Sigmoid colon (tissue), 7 donors: Measurements from ENCODE around the gene IL17RE. TPM values are rescaled to one million over a fixed set of nuclear protein-coding genes. Genes with fewer than 3 reads are reported as not detected.

Experiments used
- DNase-seq: peaks from one replicate; pipeline ENCODE4 v3.0.0-alpha.2; 2019
- H3K27ac ChIP-seq, 4 donors: fragments of 200-600 bp; sonication (generic); one replicate each; pipeline ENCODE4 v1.5.1; 2016 to 2019; ENCODE audit warnings: mild to moderate bottlenecking in 1 of 4
- H3K27me3 ChIP-seq, 3 donors: fragments of 200-600 bp; sonication (generic); one replicate each; pipeline ENCODE4 v1.5.1; 2019; ENCODE audit warnings: mild to moderate bottlenecking in 1 of 3
- H3K36me3 ChIP-seq, 4 donors: fragments of 200-600 bp; sonication (generic); one replicate each; pipeline ENCODE4 v1.5.1; 2016 to 2019
- H3K4me1 ChIP-seq, 4 donors: fragments of 200-600 bp; sonication (generic); one replicate each; pipeline ENCODE4 v1.5.1; 2017 to 2019
- H3K4me3 ChIP-seq, 4 donors: fragments of 200-600 bp; sonication (generic); one replicate each; pipeline ENCODE4 v1.5.1; 2017 to 2019; ENCODE audit warnings: mild to moderate bottlenecking in 2 of 4, moderate library complexity in 1 of 4
- H3K9me3 ChIP-seq, 4 donors: fragments of 200-600 bp in 3 of 4; sonication (generic) in 3 of 4; one replicate each; pipeline versions ENCODE4 v1.5.1 to v1.6.1; 2013 to 2019
- CTCF ChIP-seq, 4 experiments: fragments of 450-650 bp in 3 of 4; fragments of 200-600 bp in 1 of 4; IDR thresholded peaks; one replicate each; pipeline ENCODE4 v1.5.1; 2016 to 2019; ENCODE audit warnings: antibody characterized with exemption in 4 of 4, mild to moderate bottlenecking in 3 of 4, moderate library complexity in 2 of 4
- EP300 ChIP-seq, 4 donors: sonication (generic); formaldehyde crosslinking; IDR thresholded peaks; one replicate each; pipeline ENCODE4 v1.6.1; 2017; ENCODE audit warnings: antibody characterized with exemption in 4 of 4
- POLR2A ChIP-seq, 2 donors: fragments of 450-650 bp; IDR thresholded peaks; one replicate each; pipeline ENCODE4 v1.6.1; 2016; ENCODE audit warnings: antibody characterized with exemption in 2 of 2, mild to moderate bottlenecking in 2 of 2, moderate library complexity in 2 of 2
- POLR2AphosphoS5 ChIP-seq, 4 donors: sonication (generic); formaldehyde crosslinking; IDR thresholded peaks; one replicate each; pipeline ENCODE4 v1.6.1; 2017; ENCODE audit warnings: antibody characterized with exemption in 4 of 4
- WGBS, 2 donors: extraction: QIAGEN DNeasy Blood & Tissue Kit; methylation state at CpG; one replicate each; pipeline ENCODE4 v1.1.7; 2013; 5-methylcytosine and 5-hydroxymethylcytosine counted together
- intact Hi-C: fragments of 100-400 bp; cut with DNase I; formaldehyde crosslinking; loops from one replicate; pipeline ENCODE4 v1.15.1; 2023
- polyA plus RNA-seq, 3 donors: library from polyadenylated mRNA; stranded (reverse); fragments of 200-250 nt; gene quantifications; one replicate each; pipeline ENCODE4 v1.2.3, GENCODE V29; 2013
- total RNA-seq, 4 donors: library from RNA; depleted of rRNA; stranded (reverse); fragments of >200 nt; gene quantifications; one replicate each; pipeline ENCODE4 v1.1.0, GENCODE V29; 2016
- donor health status: healthy with polysubstance abuse.
- donor health status: Bipolar disorder and iron deficiency.
- donor health status: healthy.

IL17RE gene
- total and polyA plus RNA-seq, 7 donors, result 0.68 to 46.3 (median 2.5) TPM

DNA sequence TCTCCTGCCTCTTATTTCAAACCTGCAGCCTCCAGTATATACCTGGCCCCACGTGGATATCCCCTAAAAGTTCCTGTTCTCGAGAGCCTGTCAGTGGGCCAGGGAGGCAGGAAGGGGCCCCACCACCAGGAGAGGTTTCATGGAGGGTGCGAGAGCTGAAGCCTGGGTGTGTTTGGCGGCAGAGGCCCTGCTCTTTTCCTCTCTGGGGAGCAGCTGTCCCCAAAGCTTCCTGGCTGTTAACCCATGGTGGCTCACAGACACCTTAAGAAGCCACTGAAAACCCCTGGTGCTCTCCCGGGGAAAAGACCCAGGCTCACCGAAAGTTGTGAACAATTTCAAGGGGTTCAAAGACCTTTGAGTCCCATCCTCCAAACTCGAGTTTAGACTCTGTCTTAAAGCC is 48.5 kb downstream of the IL17RE start:
- 26 to 54% methylated on average over 7 of the region's 7 CpGs for WGBS, 2 donors
- H3K4me1 ChIP-seq, result peaks cover 0 to 38% (median 28%) of the 10 kb centered on the region in 4 donors
- DNase-seq, result no peak

DNA sequence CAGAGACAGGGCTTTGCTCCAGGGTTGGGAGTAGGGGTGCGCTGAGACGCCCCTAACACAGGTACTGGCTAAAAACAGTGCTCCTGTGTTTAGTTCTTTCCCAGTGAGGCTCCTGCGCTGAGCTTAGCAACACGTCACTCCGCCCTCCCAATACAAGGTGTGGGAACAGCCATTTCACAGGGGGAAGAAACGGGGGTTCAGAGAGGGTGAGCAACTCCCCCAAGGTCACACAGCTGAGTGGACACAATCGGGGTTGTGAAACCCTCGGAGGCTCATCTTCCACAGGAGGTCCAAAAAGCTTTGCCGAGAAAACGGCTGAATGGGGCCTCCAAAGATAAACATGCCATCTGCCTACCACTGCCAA is 48.9 kb downstream of the IL17RE start:
- H3K36me3 ChIP-seq, result peaks cover 0 to 6% (median 0%) of the 10 kb centered on the region in 4 donors
- intact Hi-C loops, result no loop called here
- no peak for DNase-seq
- H3K27ac ChIP-seq, result no peak overlapping the region
- 26 to 46% methylated on average over 10 of the region's 10 CpGs for WGBS, 2 donors
- no peak for TF ChIP-seq POLR2AphosphoS5 (IDR thresholded peaks at IDR 0.05)
- no peak for TF ChIP-seq EP300 (IDR thresholded peaks at IDR 0.05)
- no peak for TF ChIP-seq POLR2A (IDR thresholded peaks at IDR 0.05)
- no peak for TF ChIP-seq CTCF (IDR thresholded peaks at IDR 0.05)
- H3K9me3 ChIP-seq, result no peaks in the 10 kb centered on the region
- peak overlapping the region; percentile 35 to 65 (median 55) for H3K4me3 ChIP-seq
- H3K4me1 ChIP-seq, result peaks cover 0 to 40% (median 30%) of the 10 kb centered on the region in 4 donors
- H3K27me3 ChIP-seq, result no peaks in the 10 kb centered on the region

More for the DNA sequence above, 48.5 kb downstream of the IL17RE start:
- Histone ChIP-seq H3K27me3 (no peaks in the 10 kb centered on the region), H3K27ac (no peak overlapping the region), H3K4me3 (no peak overlapping the region), H3K9me3 (no peaks in the 10 kb centered on the region), H3K36me3 (peaks cover 0 to 6% (median 0%) of the 10 kb centered on the region in 4 donors)
- intact Hi-C loops, result no loop called here
- TF ChIP-seq EP300 (IDR thresholded peaks at IDR 0.05) (no peak), POLR2A (IDR thresholded peaks at IDR 0.05) (no peak), CTCF (IDR thresholded peaks at IDR 0.05) (no peak), POLR2AphosphoS5 (IDR thresholded peaks at IDR 0.05) (no peak)

GRCh38 chr3:9951962-9952805 is 49.5 kb downstream of the IL17RE start, which contains the start of gene PRRT3:
PRRT3 (minus strand) TSS chr3:9952408; CDS start chr3:9950115, 2,293 bp downstream.
- H3K36me3 ChIP-seq, result peaks cover 0 to 6% (median 0%) of the 10 kb centered on the region in 4 donors
- H3K4me1 ChIP-seq, result peaks cover 0 to 40% (median 27%) of the 10 kb centered on the region in 4 donors
- peak within 1 kb of the TSS; percentile 35 to 65 (median 55) for H3K4me3 ChIP-seq
- intact Hi-C loops, result no loop called here
- 4% methylated on average over 52 of the region's 52 CpGs for WGBS, 2 donors
- peak within 1 kb of the TSS in 1 of 4 donors; percentile 4 for H3K27ac ChIP-seq
- H3K9me3 ChIP-seq, result no peaks in the 10 kb centered on the region
- H3K27me3 ChIP-seq, result no peaks in the 10 kb centered on the region
- no peak for DNase-seq
- TF ChIP-seq EP300 (IDR thresholded peaks at IDR 0.05) (no peak), CTCF (IDR thresholded peaks at IDR 0.05) (no peak), POLR2A (IDR thresholded peaks at IDR 0.05) (no peak), POLR2AphosphoS5 (IDR thresholded peaks at IDR 0.05) (no peak)

- intact Hi-C loops, result no loop called here
- Histone ChIP-seq H3K27me3 (no peaks in the 10 kb centered on the region), H3K9me3 (no peaks in the 10 kb centered on the region), H3K27ac (peak overlapping the region; percentile 23 to 74 (median 50)), H3K36me3 (no peaks in the 10 kb centered on the region), H3K4me1 (peaks cover 0 to 29% (median 17%) of the 10 kb centered on the region in 4 donors), H3K4me3 (no peak overlapping the region)
- DNase-seq, result no peak
- no peak for TF ChIP-seq POLR2AphosphoS5 (IDR thresholded peaks at IDR 0.05)
- 78 to 84% methylated on average over 12 of the region's 12 CpGs for WGBS, 2 donors
These were observed 52.4 kb downstream of the IL17RE start for GRCh38 chr3:9955067-9955502.

- H3K36me3 ChIP-seq, result peaks cover 0 to 2% (median 0%) of the 10 kb centered on the region in 4 donors
- H3K4me3 ChIP-seq, result no peak overlapping the region
- no peaks in the 10 kb centered on the region for H3K27me3 ChIP-seq
- WGBS, 2 donors, result 80 to 82% methylated on average over 5 of the region's 5 CpGs
- no peaks in the 10 kb centered on the region for H3K9me3 ChIP-seq
- DNase-seq, result no peak
- intact Hi-C loops, result no loop called here
- peaks cover 0 to 29% (median 17%) of the 10 kb centered on the region in 4 donors for H3K4me1 ChIP-seq
- TF ChIP-seq POLR2A (IDR thresholded peaks at IDR 0.05) (no peak), EP300 (IDR thresholded peaks at IDR 0.05) (peak in 1 of 4 donors; percentile 43), POLR2AphosphoS5 (IDR thresholded peaks at IDR 0.05) (peak in 3 of 4 donors; percentile 37 to 75 (median 52))
- peak overlapping the region; percentile 23 to 74 (median 56) for H3K27ac ChIP-seq
These were observed 53.1 kb downstream of the IL17RE start for GRCh38 chr3:9955611-9956352.
